ENCODE results near the gene FCN2.
"Not testable (repeated sequence)": the region's sequence is repeated elsewhere in the genome, so short reads cannot be mapped to it uniquely, and the experiment has no call there.

Gene FCN2

DNA sequence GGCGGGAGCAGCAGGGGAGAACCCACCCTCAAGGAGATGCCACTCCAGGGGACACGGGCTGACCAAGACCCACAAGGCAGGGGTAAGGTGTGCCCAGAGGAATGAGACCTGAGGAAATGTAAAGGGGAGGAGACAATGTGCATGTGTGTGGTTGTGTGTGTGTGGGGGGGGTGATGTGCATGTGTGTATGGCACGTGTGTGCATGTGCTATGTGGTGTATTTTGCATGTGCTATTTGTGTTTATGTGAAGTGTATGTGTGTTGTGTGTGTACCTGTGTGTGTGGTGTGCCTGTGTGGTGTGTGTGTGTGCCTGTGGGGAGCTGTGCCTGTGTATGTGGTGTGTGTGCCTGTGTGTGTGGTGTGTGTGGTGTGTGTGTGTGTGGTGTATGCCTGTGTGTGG is 33.5 kb upstream of the FCN2 start:
- DNase-seq (ENCODE audit: low read depth, low spot score): no peak

DNA sequence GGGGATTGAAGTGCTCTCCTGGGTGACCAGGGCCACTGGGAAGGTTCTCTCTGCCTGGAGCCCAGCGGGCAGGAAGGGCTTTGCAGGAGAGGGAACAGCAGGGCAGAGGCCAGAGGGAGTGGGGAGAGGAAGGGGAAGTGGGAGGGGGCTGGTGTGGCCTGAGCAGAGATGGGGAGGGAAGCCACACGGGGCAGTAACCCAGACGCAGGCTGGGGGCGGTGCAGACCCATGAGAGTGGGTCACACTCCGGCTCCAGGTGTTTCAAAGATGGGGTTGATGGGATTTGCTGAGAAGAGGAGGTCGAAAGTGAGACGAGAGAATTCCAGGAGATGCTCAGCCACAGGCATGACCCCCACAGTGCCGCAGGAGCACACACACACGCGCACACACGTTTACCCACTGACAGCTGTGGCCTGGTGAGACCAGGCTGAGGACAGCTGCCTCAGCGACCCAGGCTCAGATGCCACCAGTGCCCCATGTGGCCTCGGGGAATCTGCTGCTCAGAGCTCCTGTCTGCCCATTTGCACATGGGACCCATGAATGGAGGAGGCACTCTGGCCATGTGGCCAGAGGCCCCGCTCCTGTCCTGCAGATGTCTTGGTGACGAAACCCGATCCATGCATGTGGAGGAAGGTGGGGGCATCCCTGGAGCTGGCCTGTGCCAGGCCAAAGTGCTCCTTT is 32.7 kb upstream of the FCN2 start:
- no peak for DNase-seq (ENCODE audit: low read depth, low spot score)

DNA sequence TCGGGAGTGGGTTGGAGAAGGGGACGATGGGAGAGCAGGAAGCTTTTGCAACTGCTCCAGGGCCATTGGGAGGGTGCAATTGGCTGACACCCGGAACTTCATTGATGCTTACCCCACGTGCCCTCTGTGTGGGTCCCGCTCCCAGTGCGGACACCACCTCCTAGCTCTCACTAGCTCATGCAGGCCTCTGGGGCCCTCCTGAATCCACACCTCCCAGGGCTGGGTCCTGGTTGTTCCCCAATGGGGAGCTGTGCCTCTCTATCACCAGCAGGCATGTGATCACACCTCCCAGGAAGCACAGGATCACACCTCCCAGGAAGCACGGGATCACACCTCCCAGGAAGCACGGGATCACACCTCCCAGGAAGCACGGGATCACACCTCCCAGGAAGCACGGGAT is 32.1 kb upstream of the FCN2 start:
- no peak for DNase-seq (ENCODE audit: low read depth, low spot score)

DNA sequence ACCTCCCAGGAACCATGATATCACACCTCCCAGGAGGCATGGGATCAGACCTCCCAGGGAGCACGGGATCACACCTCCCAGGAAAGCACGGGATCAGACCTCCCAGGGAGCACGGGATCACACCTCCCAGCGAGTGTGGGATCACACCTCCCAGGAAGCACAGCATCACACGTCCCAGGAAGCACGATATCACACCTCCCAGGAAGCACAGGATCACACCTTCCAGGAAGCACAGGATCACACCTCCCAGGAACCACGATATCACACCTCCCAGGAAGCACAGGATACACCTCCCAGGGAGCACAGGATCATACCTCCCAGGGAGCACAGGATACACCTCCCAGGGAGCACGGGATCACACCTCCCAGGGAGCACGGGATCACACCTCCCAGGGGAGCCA is 30.0 kb upstream of the FCN2 start:
- DNase-seq (ENCODE audit: low read depth, low spot score): no peak

DNA sequence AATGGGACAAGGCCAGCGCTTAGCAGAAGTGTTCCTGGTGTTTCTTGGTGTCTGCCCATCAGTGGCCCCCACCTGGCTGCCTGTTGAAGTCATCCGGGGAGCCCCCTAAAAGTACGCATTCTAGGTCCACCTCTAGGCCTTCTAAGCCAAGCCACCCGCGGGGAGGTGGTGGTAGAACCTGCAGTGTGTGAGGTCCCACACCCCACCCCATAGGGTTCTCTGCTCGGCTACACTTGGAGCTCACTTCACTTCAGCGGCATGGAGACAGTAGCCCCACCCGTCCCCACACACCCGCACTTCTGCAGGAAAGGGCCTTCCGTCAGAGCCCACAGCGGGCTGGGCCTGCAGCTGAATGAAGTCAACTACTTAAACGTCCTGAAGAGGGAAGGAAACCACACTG is 29.6 kb upstream of the FCN2 start:
- DNase-seq (ENCODE audit: low read depth, low spot score): no peak

DNA sequence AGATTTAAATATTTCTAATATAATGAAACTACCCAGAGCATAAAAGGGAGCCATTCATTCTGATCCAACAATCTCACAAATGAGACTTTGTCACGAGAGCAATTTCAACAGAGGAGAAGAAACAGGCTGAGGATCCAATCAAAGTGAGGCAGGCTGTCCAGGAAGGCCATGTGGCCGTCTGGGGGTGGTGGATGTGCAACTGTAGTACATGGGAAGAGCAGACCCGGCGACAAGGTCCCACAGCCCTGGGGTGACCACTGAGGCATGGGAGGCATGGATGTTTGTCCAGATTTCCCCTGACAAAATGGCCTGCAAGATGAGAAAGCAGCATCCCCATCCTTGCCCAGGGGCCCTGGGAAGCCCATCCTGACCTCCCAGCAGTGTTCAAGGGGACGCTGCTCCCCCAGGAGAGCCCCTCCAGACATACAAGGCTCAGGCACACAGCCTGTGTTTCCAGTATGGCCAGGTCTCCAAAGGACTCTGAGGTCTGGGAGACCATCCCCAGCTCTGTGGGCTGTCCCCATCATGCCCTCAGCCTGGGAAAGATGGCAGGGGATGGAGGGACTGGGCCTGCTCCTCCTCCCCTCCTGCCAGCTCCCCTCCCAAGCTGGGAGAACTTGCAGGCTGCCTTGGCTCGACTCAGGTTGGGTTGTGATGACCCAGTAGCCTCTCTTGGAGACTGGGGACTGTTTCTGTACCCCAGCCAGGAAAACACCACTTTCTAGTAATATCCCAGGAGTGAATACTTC is 27.5 kb upstream of the FCN2 start:
- no peak for DNase-seq (ENCODE audit: low read depth, low spot score)

DNA sequence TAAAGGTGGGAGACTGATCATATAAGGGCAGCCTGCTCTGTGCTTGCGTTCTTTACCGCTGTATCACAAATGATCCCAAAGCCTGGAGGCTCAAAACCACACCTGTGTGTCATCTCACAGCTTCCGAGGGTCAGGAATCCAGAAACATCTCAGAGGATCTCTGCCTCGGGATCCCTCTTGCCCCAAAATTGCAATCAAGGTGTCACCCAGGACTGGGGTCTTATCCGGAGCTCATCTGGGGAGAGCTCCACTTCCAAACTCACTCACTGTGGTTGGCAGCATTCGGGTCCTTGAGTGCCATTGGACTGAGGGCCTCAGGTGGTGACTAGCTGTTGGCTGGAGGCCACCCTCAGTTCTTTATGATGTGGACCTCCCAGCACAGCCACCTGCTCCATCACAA is 26.7 kb upstream of the FCN2 start:
- no peak for DNase-seq (ENCODE audit: low read depth, low spot score)

DNA sequence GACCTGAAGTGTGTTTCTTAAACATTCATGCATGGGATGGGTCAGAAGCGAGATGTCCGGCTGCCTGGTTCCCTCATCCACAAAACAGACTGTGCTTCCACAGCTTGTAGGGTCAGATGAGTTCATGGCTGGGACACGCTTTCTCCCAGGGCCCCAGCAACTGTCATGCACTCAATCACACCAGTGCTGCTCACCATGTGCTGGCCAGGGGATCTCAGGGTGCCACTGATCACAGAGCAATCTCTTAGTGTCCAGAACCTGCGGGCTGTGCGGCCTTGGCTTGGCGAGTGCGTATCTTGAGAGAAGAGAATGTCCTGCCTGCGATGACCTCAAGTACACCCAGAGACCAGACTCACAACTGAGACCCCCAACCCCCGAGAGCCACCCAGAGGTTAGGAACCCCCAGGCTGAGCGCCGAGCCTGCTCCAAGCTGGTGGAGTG is 26.0 kb upstream of the FCN2 start:
- DNase-seq (ENCODE audit: low read depth, low spot score): no peak

DNA sequence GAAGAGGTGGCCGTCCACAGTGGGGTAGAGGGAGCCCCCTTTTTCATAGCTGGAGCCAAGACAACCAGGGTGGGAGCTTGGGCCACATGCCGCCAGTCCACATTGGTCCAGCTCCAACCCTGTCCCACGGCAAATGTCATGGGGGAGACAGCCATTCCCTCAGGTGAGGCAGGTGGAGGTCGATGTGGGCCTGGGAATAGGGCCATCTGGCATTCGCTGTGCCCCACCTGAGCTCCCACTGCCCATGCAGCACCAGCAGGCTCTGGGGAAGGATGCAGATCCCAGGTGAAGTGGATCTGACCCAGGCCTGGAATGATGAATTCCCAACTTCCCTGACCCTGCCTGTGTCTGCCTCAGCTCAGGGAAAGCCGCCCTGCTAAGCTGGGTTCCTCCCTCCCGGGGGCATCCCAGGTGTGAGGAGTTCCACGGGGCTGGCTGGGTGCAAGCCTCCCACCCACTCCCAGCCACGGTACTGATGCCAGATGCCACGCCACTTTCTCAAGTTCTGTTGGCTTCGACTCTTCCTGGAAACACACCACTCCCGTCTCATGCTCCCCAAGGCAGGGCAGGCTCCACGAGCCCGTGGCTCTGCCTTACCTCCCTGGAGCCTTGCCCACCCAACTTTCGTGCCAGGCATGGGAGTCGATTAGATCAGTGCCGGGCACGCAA is 25.2 kb upstream of the FCN2 start:
- DNase-seq (ENCODE audit: low read depth, low spot score): no peak

DNA sequence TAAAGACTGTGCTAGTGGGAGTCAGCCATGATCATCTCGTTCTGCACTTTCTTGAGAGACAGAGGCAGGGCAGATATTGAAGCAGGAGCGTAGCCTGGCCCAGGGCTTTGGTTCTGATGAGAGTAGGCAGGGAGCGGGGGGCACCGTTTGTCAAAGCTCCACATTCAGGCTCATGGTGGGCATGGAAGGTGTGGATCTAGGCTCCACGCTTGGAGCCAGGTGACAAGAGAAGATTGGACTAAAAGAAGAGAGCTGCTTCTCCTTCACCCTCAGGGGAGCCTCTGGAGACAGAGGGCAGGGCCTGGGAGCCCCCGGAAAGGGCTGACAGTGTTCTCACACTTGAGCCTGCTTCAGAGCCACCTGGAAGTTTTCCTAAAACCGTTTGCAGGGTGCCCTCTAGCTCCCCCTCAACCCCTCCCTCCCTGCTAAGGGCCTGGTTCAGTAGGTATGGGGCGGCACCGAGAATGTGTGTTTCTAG is 24.7 kb upstream of the FCN2 start:
- DNase-seq (ENCODE audit: low read depth, low spot score): no peak

DNA sequence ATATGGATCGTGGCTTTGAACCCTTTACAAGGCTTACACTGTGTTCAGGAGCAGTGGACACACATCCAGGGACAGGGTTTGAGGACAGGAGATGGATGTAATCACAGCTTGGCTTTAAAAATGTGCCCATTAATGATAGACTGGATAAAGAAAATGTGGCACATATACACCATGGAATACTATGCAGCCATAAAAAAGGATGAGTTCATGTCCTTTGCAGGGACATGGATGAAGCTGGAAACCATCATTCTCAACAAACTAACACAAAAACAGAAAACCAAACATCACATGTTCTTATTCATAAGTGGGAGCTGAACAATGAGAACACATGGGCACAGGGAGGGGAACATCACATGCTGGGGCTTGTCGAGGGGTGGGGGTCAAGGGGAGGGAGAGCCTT is 23.2 kb upstream of the FCN2 start:
- not testable (repeated sequence) for DNase-seq (ENCODE audit: low read depth, low spot score)

DNA sequence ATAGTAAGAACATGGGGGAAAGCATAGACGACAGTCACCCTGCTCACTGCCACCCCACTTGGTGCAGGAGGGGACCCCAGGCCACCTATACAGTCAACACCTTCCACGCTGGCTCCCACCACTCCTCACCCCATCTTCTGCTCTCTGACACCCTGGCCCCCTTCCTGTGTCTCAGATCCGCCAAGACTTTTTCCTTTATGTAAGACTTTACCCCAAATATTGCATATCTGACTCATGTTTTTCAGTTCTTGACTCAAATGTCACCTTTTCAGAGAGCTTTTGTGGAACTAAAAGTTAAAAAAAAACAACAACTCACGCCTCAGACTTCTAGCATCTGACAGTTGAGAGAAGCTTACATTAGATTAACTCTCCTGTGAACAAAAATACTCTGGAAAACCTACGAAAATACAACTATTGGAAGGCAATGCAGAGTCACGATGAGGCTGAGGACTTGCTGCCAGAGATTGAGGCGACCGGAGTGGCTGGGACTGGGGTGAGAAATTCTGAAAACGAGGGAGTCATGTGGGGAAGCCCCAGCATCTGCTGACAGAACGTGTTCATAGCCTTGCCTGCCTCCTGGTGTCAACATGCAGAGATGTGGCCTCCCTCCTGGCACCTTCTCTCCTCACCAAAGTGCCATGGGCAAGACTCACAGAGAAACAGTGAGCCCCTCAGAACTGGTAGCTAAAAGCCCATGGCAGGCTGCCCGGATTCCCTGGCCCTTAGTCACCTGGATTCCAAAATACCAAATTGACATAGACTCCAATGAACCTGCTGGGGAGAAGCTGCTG is 22.4 kb upstream of the FCN2 start:
- DNase-seq (ENCODE audit: low read depth, low spot score): no peak

DNA sequence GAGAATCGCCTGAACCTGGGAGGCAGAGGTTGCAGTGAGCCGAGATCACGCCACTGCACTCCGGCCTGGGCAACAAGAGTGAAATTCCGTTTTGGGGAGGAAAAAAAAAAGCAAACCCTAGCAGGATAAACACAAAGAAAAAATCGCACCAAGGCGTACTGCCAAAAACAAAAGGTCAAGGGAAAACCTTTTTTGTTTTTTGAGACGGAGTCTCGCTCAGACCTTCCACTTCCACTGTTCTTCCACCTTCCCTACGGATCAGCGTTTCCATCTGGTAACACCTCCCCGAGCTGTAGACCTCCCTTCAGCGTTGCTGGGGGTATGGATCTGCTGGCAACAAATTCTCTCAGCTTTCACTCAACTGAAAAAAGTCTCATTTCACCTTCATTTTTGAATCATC is 20.1 kb upstream of the FCN2 start:
- DNase-seq (ENCODE audit: low read depth, low spot score): no peak

DNA sequence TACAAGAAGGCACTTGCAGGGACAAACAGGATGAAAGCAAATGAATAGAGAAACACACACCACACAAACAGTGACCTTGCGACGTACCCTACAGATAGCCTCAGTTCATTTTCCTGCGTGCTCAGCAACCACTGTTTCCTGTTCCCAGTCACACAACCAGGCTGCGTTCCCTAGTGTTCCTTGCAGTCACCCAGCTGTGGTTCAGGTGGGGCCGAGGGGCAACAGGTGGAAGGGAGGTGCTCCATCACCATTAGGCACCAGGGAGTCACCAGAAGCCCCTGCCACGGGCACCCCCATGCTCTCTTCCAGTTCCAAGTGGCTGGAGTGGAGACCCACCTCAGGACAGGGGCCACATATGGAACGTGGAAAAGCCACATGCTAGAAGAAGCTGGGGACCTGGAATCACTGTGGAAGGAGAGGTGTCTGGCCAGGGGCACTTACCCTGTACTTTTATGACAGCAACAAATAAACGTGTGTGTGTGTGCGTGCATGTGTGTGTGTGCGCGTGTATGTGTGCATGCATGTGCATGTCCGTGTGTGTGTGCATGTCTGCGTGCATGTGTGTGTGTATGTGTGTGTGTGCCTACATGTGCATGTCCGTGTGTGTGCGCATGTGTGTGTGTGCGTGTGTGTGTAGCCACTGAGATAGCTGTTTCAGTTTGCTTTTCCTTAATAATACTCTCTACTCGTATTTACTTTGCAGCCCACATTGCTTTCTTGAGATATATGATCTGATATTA is 18.8 kb upstream of the FCN2 start:
- DNase-seq (ENCODE audit: low read depth, low spot score): no peak

DNA sequence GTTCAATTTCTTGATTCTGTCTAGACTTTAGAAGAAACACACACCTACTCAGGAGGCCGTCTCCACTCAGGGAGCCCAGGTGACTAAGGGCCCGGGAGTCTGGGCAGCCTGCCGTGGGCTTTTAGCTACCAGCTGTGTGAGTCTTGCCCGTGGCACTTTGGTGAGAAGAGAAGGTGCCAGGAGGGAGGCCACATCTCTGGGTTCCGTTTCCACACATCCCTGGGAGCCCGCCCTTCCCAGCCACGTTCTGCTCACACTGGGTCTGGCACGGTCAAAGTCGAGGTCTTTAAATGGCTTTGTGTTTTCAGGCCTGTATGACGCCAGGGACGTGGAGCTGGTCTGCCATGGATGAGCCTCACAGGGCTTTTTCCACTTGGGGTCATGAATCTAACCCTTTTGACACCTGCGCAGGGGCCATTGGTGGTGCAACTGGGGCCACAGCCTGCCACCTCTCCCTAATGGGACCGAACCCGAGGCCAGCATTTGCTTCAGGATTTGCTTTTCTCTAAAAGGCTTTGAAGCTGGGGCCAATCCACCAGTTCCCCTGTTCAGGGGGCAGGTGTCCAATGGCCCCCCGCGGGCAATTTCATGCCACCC is 17.2 kb upstream of the FCN2 start:
- no peak for DNase-seq (ENCODE audit: low read depth, low spot score)

DNA sequence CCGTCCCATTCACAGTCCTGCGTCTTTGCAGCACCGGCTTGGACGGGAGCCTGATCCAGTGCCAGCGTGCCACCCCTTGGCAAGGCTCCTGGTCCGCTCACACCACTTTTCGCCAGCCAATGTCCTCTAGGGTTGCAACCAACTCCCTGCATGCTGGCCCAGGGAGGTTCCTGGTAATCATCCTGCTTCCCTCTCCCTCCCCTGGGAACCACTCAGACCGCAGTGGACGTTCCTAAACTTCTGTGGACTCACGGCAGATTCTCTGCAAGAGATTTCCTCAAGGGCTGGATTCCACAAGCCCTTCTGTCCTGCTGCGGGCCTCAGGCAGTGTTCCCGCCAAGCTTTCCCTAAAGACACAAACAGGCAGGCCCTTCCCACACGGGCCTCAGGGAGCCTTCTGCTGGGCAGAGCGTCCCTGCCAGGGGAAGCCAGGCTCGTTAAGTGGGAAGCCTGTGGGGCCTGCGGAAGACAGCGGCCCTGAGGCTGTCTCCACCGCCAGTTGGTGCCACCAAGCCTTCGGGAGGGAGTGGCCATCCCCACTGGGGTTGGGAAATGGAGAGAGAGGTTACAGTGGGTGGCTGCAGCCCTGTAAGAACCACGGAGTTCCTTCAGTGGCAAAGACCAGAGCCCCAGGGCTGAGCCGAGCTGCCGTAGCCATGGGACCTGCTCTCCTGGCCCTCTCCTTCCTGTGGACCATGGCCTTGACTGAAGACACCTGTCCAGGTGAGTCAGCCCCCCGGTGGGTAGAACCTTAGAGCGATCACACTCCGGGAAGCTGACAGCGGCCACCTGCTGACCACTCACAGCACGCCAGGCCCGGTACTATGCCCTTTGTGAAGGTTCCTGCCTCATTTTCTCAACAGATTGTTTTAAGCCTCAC is 16.4 kb upstream of the FCN2 start:
- DNase-seq (ENCODE audit: low read depth, low spot score): peak; percentile 12

DNA sequence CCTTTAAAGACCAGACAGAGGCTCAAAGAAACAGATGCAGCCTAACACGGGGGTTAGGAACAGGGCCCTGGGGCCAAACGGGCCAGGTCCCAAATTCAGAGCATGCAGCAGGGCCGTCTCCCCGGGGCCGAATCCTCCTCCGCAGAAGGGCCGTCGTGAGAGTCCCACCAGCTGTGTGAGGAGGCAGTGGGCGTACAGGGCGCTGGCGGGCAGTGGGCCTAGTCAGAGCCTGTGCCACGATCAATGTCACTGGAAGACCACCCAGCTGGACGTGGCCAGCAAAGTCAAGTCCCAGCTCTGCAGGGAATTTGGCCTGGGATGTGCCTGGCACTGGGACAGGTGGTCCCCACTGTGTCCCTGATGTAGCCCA is 15.8 kb upstream of the FCN2 start:
- DNase-seq (ENCODE audit: low read depth, low spot score): no peak

DNA sequence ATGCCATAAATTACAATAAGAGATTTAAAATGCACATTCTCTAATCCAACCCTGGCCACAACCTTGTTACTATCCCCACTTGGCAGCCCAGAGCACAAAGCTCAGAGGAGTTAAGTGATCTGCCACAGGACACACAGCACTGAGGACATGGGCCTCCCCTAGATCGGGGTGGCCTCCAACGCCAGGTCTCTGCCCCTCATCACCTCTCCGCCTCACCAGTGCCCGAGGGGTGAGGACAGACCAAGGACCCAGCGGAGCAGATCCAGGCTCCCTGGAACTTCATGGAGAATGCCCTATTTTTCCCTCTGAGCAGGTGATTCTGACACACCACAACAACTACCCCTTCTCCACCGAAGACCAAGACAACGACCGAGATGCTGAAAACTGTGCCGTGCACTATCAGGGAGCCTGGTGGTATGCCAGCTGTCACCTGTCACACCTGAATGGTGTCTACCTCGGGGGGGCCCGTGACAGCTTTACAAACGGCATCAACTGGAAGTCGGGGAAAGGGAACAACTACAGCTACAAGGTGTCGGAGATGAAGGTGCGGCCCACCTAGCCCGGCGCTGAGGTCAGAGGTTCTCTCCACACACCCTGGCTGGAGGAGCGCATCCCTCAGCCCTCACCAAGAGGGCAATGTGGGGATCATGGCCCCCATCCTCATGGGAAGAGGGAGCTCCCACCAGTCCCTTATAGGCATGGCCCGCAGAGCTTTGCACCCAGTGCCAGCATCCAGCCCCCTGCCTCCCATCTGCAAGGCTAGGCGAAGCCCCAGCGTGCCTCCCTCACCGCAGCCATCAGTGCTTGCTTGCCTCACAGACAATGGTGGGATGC is 12.5 kb upstream of the FCN2 start:
- DNase-seq (ENCODE audit: low read depth, low spot score): no peak

Measured in smooth muscle cell of the brain vasculature (primary cell).